Liver (tissue), 9 donors: ENCODE results near the gene GARIN5A. TPM values are rescaled to one million over a fixed set of nuclear protein-coding genes. Genes with fewer than 3 reads are reported as not detected.

Experiments
- DNase-seq: peaks from one replicate; pipeline ENCODE4 v3.0.0-alpha.2; 2017; ENCODE audit warnings: low spot score
- H3K27ac ChIP-seq, 2 donors: one replicate each; pipeline ENCODE4 v1.7.0; 2013; ENCODE audit warnings: inconsistent platforms in 2 of 2, low read length in 2 of 2, control low read depth in 1 of 2, low read depth in 1 of 2, mild to moderate bottlenecking in 1 of 2
- H3K27me3 ChIP-seq, 4 donors: one replicate each; pipeline versions ENCODE4 v1.6.1 to v1.7.0; 2013; ENCODE audit warnings: low read length in 3 of 4, inconsistent platforms in 1 of 4, mild to moderate bottlenecking in 1 of 4, moderate library complexity in 1 of 4; ENCODE audit not compliant: control insufficient read depth in 4 of 4, insufficient read depth in 4 of 4
- H3K36me3 ChIP-seq, 4 donors: one replicate each; pipeline versions ENCODE4 v1.6.1 to v1.7.0; 2013; ENCODE audit warnings: low read length in 3 of 4, mild to moderate bottlenecking in 3 of 4, low read depth in 1 of 4, moderate library complexity in 1 of 4; ENCODE audit not compliant: control insufficient read depth in 4 of 4, insufficient read depth in 3 of 4
- H3K4me1 ChIP-seq, 4 donors: one replicate each; pipeline versions ENCODE4 v1.6.1 to v1.7.0; 2013; ENCODE audit warnings: low read length in 3 of 4, mild to moderate bottlenecking in 3 of 4, moderate library complexity in 1 of 4; ENCODE audit not compliant: control insufficient read depth in 4 of 4, insufficient read depth in 4 of 4
- H3K4me3 ChIP-seq, 3 donors: one replicate each; pipeline versions ENCODE4 v1.6.1 to v1.7.0; 2013; ENCODE audit warnings: low read length in 3 of 3, control low read depth in 1 of 3, low read depth in 1 of 3, mild to moderate bottlenecking in 1 of 3
- H3K9ac ChIP-seq, 2 donors: one replicate each; pipeline ENCODE4 v1.7.0; 2013; ENCODE audit warnings: low read length in 2 of 2, mild to moderate bottlenecking in 2 of 2, moderate library complexity in 2 of 2, control low read depth in 1 of 2, low read depth in 1 of 2
- H3K9me3 ChIP-seq, 4 donors: one replicate each; pipeline versions ENCODE4 v1.6.1 to v1.7.0; 2013; ENCODE audit warnings: low read length in 3 of 4; ENCODE audit not compliant: control insufficient read depth in 4 of 4
- ATF3 ChIP-seq: IDR thresholded peaks from 2 replicates; pipeline ENCODE4 v1.6.1; 2016; ENCODE audit warnings: antibody characterized with exemption
- EGR1 ChIP-seq, 2 donors: IDR thresholded peaks; 2 replicates each; pipeline ENCODE4 v1.6.1; 2016 to 2018; ENCODE audit warnings: antibody characterized with exemption in 2 of 2, low read depth in 2 of 2
- FOXA1 ChIP-seq: IDR thresholded peaks from 2 replicates; pipeline ENCODE4 v1.6.1; 2016; ENCODE audit warnings: antibody characterized with exemption
- FOXA2 ChIP-seq: IDR thresholded peaks from 2 replicates; pipeline ENCODE4 v1.6.1; 2016; ENCODE audit warnings: antibody characterized with exemption
- GABPA ChIP-seq, 2 donors: IDR thresholded peaks in 1 of 2; conservative IDR thresholded peaks in 1 of 2; 2 replicates each; pipeline ENCODE4 v1.6.1; 2016; ENCODE audit warnings: antibody characterized with exemption in 2 of 2, mild to moderate bottlenecking in 1 of 2, moderate library complexity in 1 of 2
- HNF4A ChIP-seq, 2 donors: conservative IDR thresholded peaks; 2 replicates each; pipeline ENCODE4 v1.6.1; 2016; ENCODE audit warnings: antibody characterized with exemption in 2 of 2, mild to moderate bottlenecking in 2 of 2
- HNF4G ChIP-seq: IDR thresholded peaks from 2 replicates; pipeline ENCODE4 v1.6.1; 2016; ENCODE audit warnings: antibody characterized with exemption
- JUND ChIP-seq, 2 donors: IDR thresholded peaks; 2 replicates each; pipeline ENCODE4 v1.6.1; 2016; ENCODE audit warnings: antibody characterized with exemption in 2 of 2
- NR2F2 ChIP-seq: IDR thresholded peaks from 2 replicates; pipeline ENCODE4 v1.6.1; 2016; ENCODE audit warnings: antibody characterized with exemption
- RAD21 ChIP-seq, 2 donors: IDR thresholded peaks; 2 replicates each; pipeline ENCODE4 v1.6.1; 2016; ENCODE audit warnings: antibody characterized with exemption in 2 of 2, mild to moderate bottlenecking in 2 of 2
- REST ChIP-seq: IDR thresholded peaks from 2 replicates; pipeline ENCODE4 v1.6.1; 2016; ENCODE audit warnings: antibody characterized with exemption, mild to moderate bottlenecking
- RXRA ChIP-seq, 2 donors: IDR thresholded peaks; 2 replicates each; pipeline ENCODE4 v1.6.1; 2017 to 2018; ENCODE audit warnings: antibody characterized with exemption in 2 of 2, mild to moderate bottlenecking in 1 of 2
- SP1 ChIP-seq: IDR thresholded peaks from 2 replicates; pipeline ENCODE4 v1.6.1; 2018; ENCODE audit warnings: antibody characterized with exemption, mild to moderate bottlenecking
- TAF1 ChIP-seq: conservative IDR thresholded peaks from 2 replicates; pipeline ENCODE4 v1.6.1; 2016; ENCODE audit warnings: antibody characterized with exemption, mild to moderate bottlenecking
- YY1 ChIP-seq: IDR thresholded peaks from 2 replicates; pipeline ENCODE4 v1.6.1; 2016; ENCODE audit warnings: antibody characterized with exemption, mild to moderate bottlenecking
- WGBS: extraction: QIAGEN DNeasy Blood & Tissue Kit; methylation state at CpG from one replicate; pipeline ENCODE4 v1.1.7; 2013; 5-methylcytosine and 5-hydroxymethylcytosine counted together
- polyA plus RNA-seq, 2 donors: library from polyadenylated mRNA; stranded (reverse) in 1 of 2; unstranded in 1 of 2; fragments of 200-250 nt in 1 of 2; fragments of >200 nt in 1 of 2; fragmentation: Nextera tagmentation in 1 of 2; extraction: Ambion mirVana in 1 of 2; gene quantifications; one replicate each; pipeline versions ENCODE4 v1.2.1 to v1.2.3, GENCODE V29; 2013 to 2015
- total RNA-seq, 2 donors: library from RNA; depleted of rRNA; stranded (reverse); fragments of >200 nt; gene quantifications; one replicate each; pipeline ENCODE4 v1.2.3, GENCODE V29; 2014
- TF ChIP-seq, protein P1 (sequence below): IDR thresholded peaks from 2 replicates; pipeline ENCODE4 v1.6.1; 2016; ENCODE audit warnings: antibody characterized with exemption
- TF ChIP-seq, protein P2 (sequence below): fragments of 150-350 bp; IDR thresholded peaks from 2 replicates; pipeline ENCODE4 v1.5.1; 2017; ENCODE audit warnings: improper control_type of control experiment, low read depth, low read length; ENCODE audit not compliant: missing input control
- donor health status: healthy.
- donor health status: healthy.
- donor health status: healthy.
- donor health status: healthy.
- donor health status: healthy.

Gene GARIN5A
- total and polyA plus RNA-seq, 4 donors = 0.42 to 1.7 (median 1.1) TPM

- no peak for DNase-seq
- H3K36me3 ChIP-seq = no peaks in the 10 kb centered on the region
- 86% methylated on average over 17 of the region's 17 CpGs for WGBS
- H3K9ac ChIP-seq = no peak overlapping the region
- H3K4me3 ChIP-seq = no peak overlapping the region
- no peaks in the 10 kb centered on the region for H3K9me3 ChIP-seq
- no peaks in the 10 kb centered on the region for H3K27me3 ChIP-seq
- no peak overlapping the region for H3K27ac ChIP-seq
- TF ChIP-seq HNF4A (conservative IDR thresholded peaks at IDR 0.05) = no peak
- TF ChIP-seq NR2F2 = no peak
- TF ChIP-seq RXRA (IDR thresholded peaks at IDR 0.05) = no peak
- no peak for TF ChIP-seq ATF3
- TF ChIP-seq, protein P1, sequence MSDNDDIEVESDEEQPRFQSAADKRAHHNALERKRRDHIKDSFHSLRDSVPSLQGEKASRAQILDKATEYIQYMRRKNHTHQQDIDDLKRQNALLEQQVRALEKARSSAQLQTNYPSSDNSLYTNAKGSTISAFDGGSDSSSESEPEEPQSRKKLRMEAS = no peak
- TF ChIP-seq RAD21 (IDR thresholded peaks at IDR 0.05) = no peak
- no peak for TF ChIP-seq JUND (IDR thresholded peaks at IDR 0.05)
- TF ChIP-seq, protein P2, sequence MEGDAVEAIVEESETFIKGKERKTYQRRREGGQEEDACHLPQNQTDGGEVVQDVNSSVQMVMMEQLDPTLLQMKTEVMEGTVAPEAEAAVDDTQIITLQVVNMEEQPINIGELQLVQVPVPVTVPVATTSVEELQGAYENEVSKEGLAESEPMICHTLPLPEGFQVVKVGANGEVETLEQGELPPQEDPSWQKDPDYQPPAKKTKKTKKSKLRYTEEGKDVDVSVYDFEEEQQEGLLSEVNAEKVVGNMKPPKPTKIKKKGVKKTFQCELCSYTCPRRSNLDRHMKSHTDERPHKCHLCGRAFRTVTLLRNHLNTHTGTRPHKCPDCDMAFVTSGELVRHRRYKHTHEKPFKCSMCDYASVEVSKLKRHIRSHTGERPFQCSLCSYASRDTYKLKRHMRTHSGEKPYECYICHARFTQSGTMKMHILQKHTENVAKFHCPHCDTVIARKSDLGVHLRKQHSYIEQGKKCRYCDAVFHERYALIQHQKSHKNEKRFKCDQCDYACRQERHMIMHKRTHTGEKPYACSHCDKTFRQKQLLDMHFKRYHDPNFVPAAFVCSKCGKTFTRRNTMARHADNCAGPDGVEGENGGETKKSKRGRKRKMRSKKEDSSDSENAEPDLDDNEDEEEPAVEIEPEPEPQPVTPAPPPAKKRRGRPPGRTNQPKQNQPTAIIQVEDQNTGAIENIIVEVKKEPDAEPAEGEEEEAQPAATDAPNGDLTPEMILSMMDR = no peak
- no peak for TF ChIP-seq FOXA2
- no peaks in the 10 kb centered on the region for H3K4me1 ChIP-seq
Measured at GRCh38 chr19:50520822-50521465, 44.3 kb upstream of the GARIN5A start.

DNA sequence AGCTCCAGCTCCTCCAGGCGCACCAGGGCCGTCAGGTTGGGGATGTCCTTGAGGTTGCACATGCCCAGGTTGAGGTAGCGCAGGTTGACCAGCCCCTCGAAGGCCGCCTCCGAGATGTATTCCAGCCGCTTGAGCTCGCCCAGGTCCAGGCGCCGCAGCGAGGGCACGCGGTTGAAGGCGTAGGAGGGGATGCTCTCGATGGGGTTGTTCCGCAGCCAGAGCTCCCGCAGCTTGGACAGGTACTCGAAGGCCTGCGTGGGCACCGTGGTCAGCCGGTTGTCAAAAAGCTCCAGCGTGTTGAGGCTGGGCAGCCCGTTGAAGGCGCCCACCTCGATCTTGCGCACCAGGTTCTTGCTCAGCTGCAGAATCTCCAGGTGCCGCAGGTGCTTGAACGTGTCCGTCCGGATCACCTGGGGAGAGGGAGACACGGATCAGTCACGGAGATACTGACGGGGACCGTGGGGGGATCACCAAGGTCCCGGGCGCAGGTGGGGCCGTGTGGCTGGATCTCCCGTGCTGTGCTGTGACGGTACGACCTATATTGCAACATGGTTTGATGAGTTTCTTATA lies 42.4 kb upstream of the GARIN5A start:
- Histone ChIP-seq H3K9me3 (no peaks in the 10 kb centered on the region), H3K4me1 (peaks cover 0 to under 1% (median 0%) of the 10 kb centered on the region in 4 donors), H3K27me3 (no peaks in the 10 kb centered on the region), H3K9ac (no peak overlapping the region), H3K4me3 (no peak overlapping the region), H3K36me3 (no peaks in the 10 kb centered on the region), H3K27ac (no peak overlapping the region)
- DNase-seq = no peak
- TF ChIP-seq HNF4G (no peak), FOXA1 (no peak), HNF4A (conservative IDR thresholded peaks at IDR 0.05) (no peak), ATF3 (no peak), GABPA (IDR thresholded peaks at IDR 0.05 in 1 of 2, conservative IDR thresholded peaks at IDR 0.05 in 1 of 2) (no peak), EGR1 (IDR thresholded peaks at IDR 0.05; ENCODE audit: low read depth in 2 of 2) (no peak), RXRA (IDR thresholded peaks at IDR 0.05) (no peak), TAF1 (no peak), JUND (IDR thresholded peaks at IDR 0.05) (no peak), NR2F2 (no peak), YY1 (no peak), SP1 (no peak), REST (no peak), RAD21 (IDR thresholded peaks at IDR 0.05) (no peak)
- TF ChIP-seq, protein P1 = no peak
- TF ChIP-seq, protein P2 = no peak
- 96% methylated on average over 40 of the region's 40 CpGs for WGBS
